HUES6 (cell line): ENCODE measurements around the gene SFT2D1.
A peak's percentile ranks its signal among the peaks of the same experiment; 100 is the strongest.

Source experiments
- H3K27ac ChIP-seq: 2 replicates; pipeline ENCODE4 v1.7.0; 2013; ENCODE audit warnings: low read depth, mild to moderate bottlenecking, low read length, inconsistent platforms
- H3K27me3 ChIP-seq: 2 replicates; pipeline ENCODE4 v1.6.1; 2013; ENCODE audit warnings: low read length; ENCODE audit not compliant: control insufficient read depth, insufficient read depth
- H3K36me3 ChIP-seq: 2 replicates; pipeline ENCODE4 v1.6.1; 2013; ENCODE audit warnings: low read length; ENCODE audit not compliant: control insufficient read depth, insufficient read depth
- H3K4me1 ChIP-seq: 2 replicates; pipeline ENCODE4 v1.6.1; 2013; ENCODE audit warnings: low read length; ENCODE audit not compliant: control insufficient read depth, insufficient read depth
- H3K4me3 ChIP-seq: 2 replicates; pipeline ENCODE4 v1.5.1; 2013; ENCODE audit warnings: low read depth, low read length
- H3K9ac ChIP-seq: one replicate; pipeline ENCODE4 v1.6.1; 2013; ENCODE audit warnings: mild to moderate bottlenecking, low read length
- H3K9me3 ChIP-seq: 2 replicates; pipeline ENCODE4 v1.6.1; 2013; ENCODE audit warnings: low read depth, low read length; ENCODE audit not compliant: control insufficient read depth, insufficient read depth

SFT2D1 gene

GRCh38 chr6:166381733-166382499 is 39.6 kb upstream of the SFT2D1 start:
- H3K27me3 ChIP-seq, result no peaks in the 10 kb centered on the region
- H3K9ac ChIP-seq, result peak overlapping the region; percentile 47
- peak overlapping the region; percentile 90 for H3K4me3 ChIP-seq
- H3K4me1 ChIP-seq, result no peaks in the 10 kb centered on the region
- H3K36me3 ChIP-seq, result no peaks in the 10 kb centered on the region
- no peak overlapping the region for H3K27ac ChIP-seq
- no peaks in the 10 kb centered on the region for H3K9me3 ChIP-seq

GRCh38 chr6:166381381-166381732 is 39.0 kb upstream of the SFT2D1 start:
- H3K27me3 ChIP-seq, result no peaks in the 10 kb centered on the region
- no peak overlapping the region for H3K27ac ChIP-seq
- H3K4me1 ChIP-seq, result no peaks in the 10 kb centered on the region
- peak overlapping the region; percentile 90 for H3K4me3 ChIP-seq
- no peaks in the 10 kb centered on the region for H3K9me3 ChIP-seq
- H3K36me3 ChIP-seq, result no peaks in the 10 kb centered on the region
- H3K9ac ChIP-seq, result peak overlapping the region; percentile 23

- H3K27me3 ChIP-seq, result no peaks in the 10 kb centered on the region
- no peak overlapping the region for H3K9ac ChIP-seq
- peaks cover 4% of the 10 kb centered on the region; the same call in 1 of the 2 replicates for H3K4me1 ChIP-seq
- H3K36me3 ChIP-seq, result no peaks in the 10 kb centered on the region
- no peak overlapping the region for H3K27ac ChIP-seq
- H3K4me3 ChIP-seq, result no peak overlapping the region
- H3K9me3 ChIP-seq, result no peaks in the 10 kb centered on the region
Measured at GRCh38 chr6:166379800-166380199, 37.5 kb upstream of the SFT2D1 start.

GRCh38 chr6:166379103-166379586 is 36.8 kb upstream of the SFT2D1 start:
- Histone ChIP-seq H3K27me3 (no peaks in the 10 kb centered on the region), H3K9me3 (no peaks in the 10 kb centered on the region), H3K4me1 (peaks cover 4% of the 10 kb centered on the region; the same call in 1 of the 2 replicates), H3K27ac (no peak overlapping the region), H3K4me3 (no peak overlapping the region), H3K36me3 (no peaks in the 10 kb centered on the region), H3K9ac (no peak overlapping the region)

- Histone ChIP-seq H3K27me3 (no peaks in the 10 kb centered on the region), H3K9ac (no peak overlapping the region), H3K27ac (no peak overlapping the region), H3K4me1 (peaks cover 4% of the 10 kb centered on the region; the same call in 1 of the 2 replicates), H3K9me3 (no peaks in the 10 kb centered on the region), H3K4me3 (no peak overlapping the region), H3K36me3 (no peaks in the 10 kb centered on the region)
Measured at GRCh38 chr6:166377721-166378120, 35.4 kb upstream of the SFT2D1 start.

GRCh38 chr6:166375013-166375412 is 32.7 kb upstream of the SFT2D1 start:
- no peaks in the 10 kb centered on the region for H3K9me3 ChIP-seq
- no peaks in the 10 kb centered on the region for H3K27me3 ChIP-seq
- peaks cover 4% of the 10 kb centered on the region; the same call in 1 of the 2 replicates for H3K4me1 ChIP-seq
- no peak overlapping the region for H3K4me3 ChIP-seq
- H3K27ac ChIP-seq, result no peak overlapping the region
- H3K9ac ChIP-seq, result no peak overlapping the region
- no peaks in the 10 kb centered on the region for H3K36me3 ChIP-seq

GRCh38 chr6:166370489-166370888 is 28.1 kb upstream of the SFT2D1 start:
- Histone ChIP-seq H3K9ac (no peak overlapping the region), H3K27me3 (no peaks in the 10 kb centered on the region), H3K4me1 (peaks cover 21% of the 10 kb centered on the region), H3K36me3 (no peaks in the 10 kb centered on the region), H3K9me3 (no peaks in the 10 kb centered on the region), H3K4me3 (no peak overlapping the region), H3K27ac (no peak overlapping the region)

- Histone ChIP-seq H3K27ac (no peak overlapping the region), H3K27me3 (no peaks in the 10 kb centered on the region), H3K4me1 (peaks cover 23% of the 10 kb centered on the region), H3K9me3 (no peaks in the 10 kb centered on the region), H3K4me3 (no peak overlapping the region), H3K9ac (no peak overlapping the region), H3K36me3 (no peaks in the 10 kb centered on the region)
Measured at GRCh38 chr6:166369782-166370181, 27.4 kb upstream of the SFT2D1 start.

GRCh38 chr6:166366921-166367320 is 24.6 kb upstream of the SFT2D1 start:
- H3K27ac ChIP-seq, result peak overlapping the region; percentile 93; the same call in 1 of the 2 replicates
- no peaks in the 10 kb centered on the region for H3K36me3 ChIP-seq
- H3K27me3 ChIP-seq, result no peaks in the 10 kb centered on the region

GRCh38 chr6:166365806-166366205 is 23.5 kb upstream of the SFT2D1 start:
- peak overlapping the region; percentile 93 for H3K27ac ChIP-seq
- no peaks in the 10 kb centered on the region for H3K9me3 ChIP-seq
- H3K4me3 ChIP-seq, result peak overlapping the region; percentile 30; the same call in 1 of the 2 replicates
- H3K4me1 ChIP-seq, result peaks cover 39% of the 10 kb centered on the region
- no peaks in the 10 kb centered on the region for H3K27me3 ChIP-seq
- peak overlapping the region; percentile 46 for H3K9ac ChIP-seq
- H3K36me3 ChIP-seq, result no peaks in the 10 kb centered on the region

More at GRCh38 chr6:166366921-166367320, 24.6 kb upstream of the SFT2D1 start:
- Histone ChIP-seq H3K4me3 (no peak overlapping the region), H3K4me1 (peaks cover 39% of the 10 kb centered on the region), H3K9ac (no peak overlapping the region), H3K9me3 (no peaks in the 10 kb centered on the region)

GRCh38 chr6:166365221-166365620 is 22.9 kb upstream of the SFT2D1 start:
- Histone ChIP-seq H3K27me3 (no peaks in the 10 kb centered on the region), H3K27ac (peak overlapping the region; percentile 93), H3K4me1 (peaks cover 45% of the 10 kb centered on the region), H3K36me3 (no peaks in the 10 kb centered on the region), H3K9ac (peak overlapping the region; percentile 46), H3K4me3 (peak overlapping the region; percentile 30; the same call in 1 of the 2 replicates), H3K9me3 (no peaks in the 10 kb centered on the region)
